T-helper 2 cell (primary cell): ENCODE data around the gene TUBGCP6.

ENCODE experiments used
- DNase-seq, 5 experiments: peaks; one replicate each; pipeline versions ENCODE4 v3.0.0 to v3.0.0-alpha.2; 2012 to 2022

Gene TUBGCP6

DNA sequence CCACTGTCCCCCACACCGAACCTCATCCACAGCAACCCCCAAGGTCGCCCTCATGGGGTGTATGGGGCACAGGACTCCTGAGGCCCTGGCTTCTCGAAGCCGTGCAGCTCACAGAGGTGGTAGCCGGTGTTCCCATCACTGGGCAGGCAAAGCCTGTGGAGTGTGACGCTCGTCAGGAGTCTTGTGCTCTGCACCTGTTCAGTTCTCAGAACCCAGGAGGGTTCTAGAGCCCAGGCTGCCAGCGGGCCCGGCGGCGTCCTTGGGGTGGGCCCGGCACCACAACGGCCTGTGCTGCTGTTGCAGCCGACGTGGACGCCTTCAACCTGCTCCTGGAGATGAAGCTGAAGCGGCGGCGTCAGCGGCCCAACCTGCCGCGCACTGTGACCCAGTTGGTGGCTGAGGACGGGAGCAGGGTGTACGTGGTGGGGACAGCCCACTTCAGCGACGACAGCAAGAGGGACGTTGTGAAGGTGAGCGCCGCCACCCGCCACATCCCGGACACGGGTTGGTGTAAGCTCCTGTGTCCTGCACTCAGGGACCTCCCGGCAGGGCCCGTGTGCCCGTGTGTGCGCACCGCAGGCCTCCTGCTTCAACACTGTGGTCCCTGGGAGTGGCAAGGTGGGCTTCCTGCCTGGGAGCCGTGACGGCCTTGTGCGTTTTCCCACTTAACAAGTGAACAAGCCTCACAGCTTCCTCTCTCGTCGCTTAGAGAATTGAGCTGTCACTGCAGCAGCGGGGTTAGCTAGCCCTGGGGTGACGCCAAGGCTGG, 50.6 kb downstream of the TUBGCP6 start:
- no peak for DNase-seq

DNA sequence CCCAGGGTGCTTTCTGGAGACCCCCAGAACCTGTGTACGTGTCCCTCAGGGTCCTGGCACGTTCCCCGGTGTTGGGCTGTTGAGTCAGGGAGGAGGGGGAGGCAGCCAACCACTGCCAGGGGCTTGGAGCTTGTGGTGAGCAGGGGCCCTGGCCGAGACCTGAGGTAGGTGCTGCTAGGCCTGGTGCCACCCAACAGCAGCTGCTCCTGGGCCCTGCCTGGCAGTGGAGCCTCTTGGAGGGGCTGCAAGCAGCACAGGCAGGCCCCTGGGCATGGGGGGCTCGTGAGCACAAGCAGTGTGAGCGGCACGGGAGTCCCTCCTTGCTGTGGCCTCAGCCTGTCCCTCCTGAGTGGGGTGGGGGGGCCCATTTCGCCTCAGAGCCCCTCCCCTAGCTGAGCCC, 51.2 kb downstream of the TUBGCP6 start:
- no peak for DNase-seq

DNA sequence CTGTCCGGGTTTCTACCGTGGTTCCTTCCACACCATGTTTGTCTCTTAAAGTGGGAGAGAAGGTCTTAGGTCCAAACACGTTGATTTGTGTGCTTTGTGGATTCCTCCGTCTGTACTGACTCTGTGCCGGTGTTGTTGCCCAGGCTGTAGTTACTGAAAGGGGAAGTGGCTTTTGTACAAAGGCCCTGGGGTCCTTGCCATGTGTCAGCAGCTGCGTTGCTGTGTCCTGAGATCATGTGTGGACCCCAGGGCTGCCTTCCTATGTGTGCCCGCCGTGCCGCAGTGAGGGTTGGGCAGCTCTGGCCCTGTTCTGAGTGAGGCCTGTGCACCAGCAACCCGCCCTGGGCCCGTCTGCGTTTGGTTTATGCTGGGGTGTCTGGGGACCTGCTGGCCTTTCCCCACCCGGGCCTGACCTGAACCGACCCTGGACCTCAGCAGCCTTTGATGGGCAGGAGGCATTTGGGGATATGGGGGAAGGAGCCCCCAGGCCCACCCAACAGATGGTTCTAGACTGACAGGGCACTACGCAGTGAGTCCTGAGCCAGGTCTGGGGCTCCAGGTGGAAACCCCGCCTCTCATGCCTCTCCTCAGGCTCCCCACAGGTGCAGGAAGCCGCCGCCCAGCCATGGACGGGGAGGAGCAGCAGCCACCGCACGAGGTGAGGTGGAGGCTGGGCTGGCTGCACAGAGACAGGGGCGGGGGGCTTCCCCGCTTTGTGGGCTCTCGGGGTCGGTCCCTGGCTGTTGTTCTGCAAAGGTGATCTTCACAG, 52.2 kb downstream of the TUBGCP6 start:
- peak in 3 of 5 experiments; percentile 30 to 57 (median 50) for DNase-seq

DNA sequence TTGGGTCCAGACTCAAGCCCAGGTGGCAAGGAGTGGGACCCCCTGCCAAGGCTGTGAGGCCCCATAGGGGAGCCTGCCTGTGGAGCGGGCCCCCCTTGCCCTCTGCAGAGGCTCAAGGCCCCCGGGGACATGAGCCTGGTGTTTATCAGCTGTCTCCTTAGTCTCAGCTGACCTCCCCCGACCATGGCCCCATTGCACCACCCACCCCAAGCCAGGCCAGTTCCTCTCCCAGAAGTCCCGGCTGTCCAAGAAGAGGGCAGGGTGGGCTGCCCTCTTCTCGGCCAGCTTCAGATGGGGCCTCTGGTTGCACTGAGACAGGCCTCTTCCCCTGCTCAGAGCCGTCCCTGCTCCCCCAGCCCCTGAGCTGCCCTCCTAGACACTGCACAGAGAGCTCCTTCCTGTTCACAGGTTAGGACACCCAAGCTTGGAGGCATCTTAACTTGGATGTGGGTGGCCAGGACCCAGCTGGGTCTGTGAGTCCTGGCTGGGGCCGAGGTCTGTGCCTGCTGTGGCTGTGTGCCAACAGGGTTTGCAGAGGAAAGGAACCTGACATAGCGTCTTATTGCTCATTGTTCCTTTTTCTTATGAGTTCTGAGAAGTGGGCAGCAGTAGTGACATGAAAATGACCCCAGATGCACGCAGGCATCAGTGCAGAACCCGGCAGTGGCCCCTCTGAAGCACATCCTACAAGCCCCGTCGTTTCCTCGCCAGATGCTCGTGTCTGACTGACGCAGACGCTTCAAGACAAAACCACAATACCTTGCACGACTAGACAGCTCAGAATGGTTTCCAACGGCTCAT, 53.7 kb downstream of the TUBGCP6 start:
- peak; percentile 50 to 97 (median 78) for DNase-seq

DNA sequence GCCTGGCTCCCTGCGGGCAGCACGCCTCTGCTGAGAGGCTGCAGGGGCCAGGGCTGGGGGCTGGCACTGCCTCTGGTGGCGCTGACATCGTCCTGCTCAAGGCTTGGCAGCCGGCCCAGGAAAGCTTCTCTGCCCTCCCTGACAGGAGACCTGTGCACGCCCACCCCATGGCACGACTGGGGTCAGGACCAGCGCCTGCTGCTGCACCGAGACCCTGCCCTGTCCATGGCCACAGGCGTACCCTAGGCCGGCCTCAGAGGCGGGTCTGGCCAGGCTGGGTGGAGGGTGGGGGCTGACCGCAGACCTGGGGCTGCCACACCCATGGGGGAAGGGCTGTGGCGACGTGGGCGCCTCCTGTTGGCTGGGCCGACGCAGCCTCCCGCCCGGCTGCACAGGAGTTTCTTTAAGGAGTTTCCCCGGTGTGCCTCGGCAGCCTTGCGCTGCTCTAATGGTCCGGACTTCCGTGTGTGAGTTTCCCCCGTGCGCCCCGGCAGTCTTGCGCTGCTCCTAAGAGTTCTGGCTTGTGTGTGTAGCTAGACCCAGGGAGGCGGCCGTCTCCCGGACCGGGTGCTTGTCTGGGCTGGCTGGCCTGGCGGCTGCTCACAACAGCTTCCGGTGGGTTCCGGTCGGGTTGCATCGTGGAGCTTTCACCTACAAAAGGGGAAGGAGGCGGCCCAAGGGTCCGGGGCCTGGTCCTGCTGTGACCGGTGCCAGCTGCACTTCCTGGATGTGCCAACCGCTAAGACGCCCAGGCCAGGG, 54.5 kb downstream of the TUBGCP6 start:
- DNase-seq: peak; percentile 57 to 93 (median 72)

- DNase-seq: no peak
Observed at GRCh38 chr22:50189849-50190181, 55.0 kb downstream of the TUBGCP6 start.

GRCh38 chr22:50189184-50189848, 55.5 kb downstream of the TUBGCP6 start:
- DNase-seq: no peak

DNA sequence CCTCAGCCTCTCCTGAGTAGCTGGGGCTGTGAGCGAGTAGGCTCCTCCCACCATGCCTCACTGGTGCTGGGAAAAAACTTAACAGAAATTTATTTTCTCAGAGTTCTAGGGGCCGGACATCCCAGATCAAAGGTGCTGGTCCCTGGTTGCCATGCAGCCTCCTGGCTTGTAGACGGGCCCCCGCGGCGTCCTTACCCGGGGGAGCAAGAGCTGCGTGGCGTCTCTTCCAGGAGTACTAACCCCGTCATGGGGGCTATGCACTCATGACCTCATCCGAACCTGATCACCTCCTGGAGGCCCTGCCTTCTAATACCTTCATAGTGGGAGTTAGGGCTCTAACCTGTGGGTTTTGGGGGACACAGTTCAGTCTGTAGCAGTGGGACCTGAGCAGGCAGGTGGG, 56.5 kb downstream of the TUBGCP6 start:
- no peak for DNase-seq

- DNase-seq: peak in 2 of 5 experiments; percentile 41 to 60
Observed at GRCh38 chr22:50186761-50187523, 57.9 kb downstream of the TUBGCP6 start.

DNA sequence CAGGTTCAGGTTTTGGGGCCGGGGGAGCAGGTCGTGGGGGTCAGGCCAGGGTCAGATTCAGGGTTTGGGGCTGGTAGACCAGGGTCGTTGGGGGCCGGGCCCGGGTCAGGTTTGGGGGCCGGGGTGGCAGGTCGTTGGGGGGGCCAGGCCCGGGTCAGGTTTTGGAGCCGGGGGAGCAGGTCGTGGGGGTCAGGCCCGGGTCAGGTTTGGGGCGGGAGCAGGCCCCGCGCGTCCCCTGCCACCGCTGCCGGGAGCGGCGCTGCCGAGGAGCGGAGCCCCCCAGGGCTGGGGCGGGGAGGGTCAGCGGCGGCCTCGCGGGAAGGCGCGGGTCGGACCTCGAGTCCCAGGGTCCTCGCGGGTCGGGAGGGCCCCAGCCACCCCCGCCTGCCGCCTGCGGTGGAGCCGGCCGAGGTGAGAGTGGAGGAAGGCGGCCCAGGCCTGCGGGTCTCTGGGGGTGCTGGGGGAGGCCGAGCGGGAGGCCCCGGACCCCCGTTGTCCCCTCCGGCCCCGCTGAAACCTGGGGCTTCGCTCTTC, 58.6 kb downstream of the TUBGCP6 start:
- no peak for DNase-seq

DNA sequence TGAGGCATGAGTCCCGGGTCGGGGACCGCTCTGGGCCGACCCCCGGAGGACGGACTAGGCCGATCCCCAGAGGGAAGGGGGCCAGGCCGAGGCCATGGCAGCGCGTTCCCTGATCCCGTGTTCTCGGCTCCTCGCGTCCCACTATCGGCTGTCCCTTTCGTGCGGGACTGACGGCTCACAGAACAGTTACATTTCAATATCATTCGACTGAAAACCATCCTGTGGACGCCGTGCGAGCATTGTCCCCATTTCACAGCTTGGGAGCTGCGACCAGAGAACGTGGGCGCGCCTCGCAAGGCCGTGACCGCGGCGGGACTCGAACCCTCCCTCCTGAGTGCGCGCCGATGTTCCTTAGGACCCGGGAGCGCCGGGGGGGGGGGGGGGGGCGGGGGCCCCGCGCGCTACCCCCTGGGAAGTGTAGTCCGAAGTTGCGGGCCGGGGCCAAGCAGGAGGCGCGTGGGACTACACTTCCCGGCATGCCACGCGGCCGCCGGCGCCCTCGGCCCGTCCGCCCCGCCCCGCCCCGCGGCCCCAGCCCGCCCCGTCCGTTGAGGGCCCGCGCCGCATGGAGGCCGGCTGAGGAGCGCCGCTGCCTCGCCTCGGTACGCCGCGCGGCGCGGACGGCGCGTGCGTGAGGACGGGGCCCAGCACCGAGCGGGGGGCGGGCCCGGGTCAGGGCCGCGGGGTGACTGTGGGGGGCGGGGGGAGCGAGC, 59.3 kb downstream of the TUBGCP6 start, which contains the start of gene TRABD:
Gene TRABD (plus strand): TSS at position 539 of the 713 bp plus-strand sequence. CDS start 7,148 bp downstream, outside the sequence.
- peak; percentile 80 to 95 (median 83) for DNase-seq

DNA sequence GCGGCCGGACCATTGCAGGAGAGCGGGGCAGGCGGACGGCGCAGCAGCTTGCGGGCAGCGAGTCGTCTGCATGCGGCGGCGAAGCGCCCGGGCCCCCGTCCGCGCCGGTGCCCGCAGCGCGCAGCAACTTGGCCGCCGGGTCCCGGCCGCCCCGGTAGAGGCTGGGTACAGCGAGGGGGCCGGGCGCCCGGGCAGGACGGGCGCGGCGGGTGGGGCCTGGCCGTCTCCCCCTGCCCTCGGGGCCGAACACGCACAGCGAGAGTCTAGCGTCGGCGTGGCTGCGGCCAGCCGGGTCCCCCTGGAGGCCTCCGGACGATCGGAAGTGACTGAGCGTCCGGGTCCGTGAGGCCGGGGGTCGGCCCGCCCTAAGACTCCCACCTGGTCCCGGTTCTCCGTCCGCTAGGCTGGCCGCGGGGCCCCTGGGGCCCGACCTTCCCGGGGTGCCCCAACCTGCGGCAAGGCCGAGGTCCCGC, 59.9 kb downstream of the TUBGCP6 start:
- DNase-seq: no peak

DNA sequence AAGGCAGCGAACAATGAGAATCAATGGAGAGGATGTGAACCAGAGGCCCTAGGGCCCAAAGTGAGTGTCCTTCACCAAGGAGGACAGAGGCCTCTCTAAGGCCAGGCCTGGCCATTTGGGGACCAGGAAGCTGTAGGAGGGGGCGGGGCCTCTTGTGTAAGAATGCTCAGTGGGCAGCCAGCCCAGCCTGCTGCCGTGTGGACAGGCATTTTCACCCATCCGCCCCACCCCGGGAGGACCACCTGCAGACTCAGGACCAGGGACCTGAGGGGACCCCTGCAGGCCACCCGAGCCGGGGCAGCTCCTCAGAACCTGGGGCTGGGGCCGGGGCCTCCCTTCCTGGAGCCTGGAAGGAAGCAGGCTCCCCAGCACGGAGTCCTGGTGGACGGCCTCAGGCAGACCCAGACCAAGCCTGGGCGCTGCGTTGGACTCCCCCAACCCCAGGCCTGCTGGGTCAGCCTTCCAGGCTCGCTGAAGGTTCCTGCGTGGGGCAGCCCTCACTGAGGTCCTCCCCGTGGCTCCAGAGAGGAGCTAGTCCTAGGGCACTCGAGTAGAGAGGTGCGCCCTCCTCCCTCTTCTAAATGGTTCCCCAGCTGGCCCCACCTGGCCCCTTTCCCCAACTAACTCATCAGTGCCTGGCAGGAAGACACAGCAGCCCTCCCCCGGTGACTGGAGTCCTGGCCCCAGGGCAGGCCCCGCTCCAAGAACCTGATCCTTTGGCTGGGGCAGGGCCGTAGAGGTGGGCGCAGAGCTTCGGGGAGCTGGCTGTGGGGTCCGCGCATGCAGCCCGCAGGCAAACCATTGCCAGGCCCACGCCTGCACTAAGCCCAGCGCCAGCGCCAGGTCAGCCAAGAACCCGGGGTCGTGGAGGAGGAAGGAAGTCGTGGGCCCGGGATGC, 60.6 kb downstream of the TUBGCP6 start:
- DNase-seq: no peak

- no peak for DNase-seq
Observed at GRCh38 chr22:50183141-50183971, 61.5 kb downstream of the TUBGCP6 start.

DNA sequence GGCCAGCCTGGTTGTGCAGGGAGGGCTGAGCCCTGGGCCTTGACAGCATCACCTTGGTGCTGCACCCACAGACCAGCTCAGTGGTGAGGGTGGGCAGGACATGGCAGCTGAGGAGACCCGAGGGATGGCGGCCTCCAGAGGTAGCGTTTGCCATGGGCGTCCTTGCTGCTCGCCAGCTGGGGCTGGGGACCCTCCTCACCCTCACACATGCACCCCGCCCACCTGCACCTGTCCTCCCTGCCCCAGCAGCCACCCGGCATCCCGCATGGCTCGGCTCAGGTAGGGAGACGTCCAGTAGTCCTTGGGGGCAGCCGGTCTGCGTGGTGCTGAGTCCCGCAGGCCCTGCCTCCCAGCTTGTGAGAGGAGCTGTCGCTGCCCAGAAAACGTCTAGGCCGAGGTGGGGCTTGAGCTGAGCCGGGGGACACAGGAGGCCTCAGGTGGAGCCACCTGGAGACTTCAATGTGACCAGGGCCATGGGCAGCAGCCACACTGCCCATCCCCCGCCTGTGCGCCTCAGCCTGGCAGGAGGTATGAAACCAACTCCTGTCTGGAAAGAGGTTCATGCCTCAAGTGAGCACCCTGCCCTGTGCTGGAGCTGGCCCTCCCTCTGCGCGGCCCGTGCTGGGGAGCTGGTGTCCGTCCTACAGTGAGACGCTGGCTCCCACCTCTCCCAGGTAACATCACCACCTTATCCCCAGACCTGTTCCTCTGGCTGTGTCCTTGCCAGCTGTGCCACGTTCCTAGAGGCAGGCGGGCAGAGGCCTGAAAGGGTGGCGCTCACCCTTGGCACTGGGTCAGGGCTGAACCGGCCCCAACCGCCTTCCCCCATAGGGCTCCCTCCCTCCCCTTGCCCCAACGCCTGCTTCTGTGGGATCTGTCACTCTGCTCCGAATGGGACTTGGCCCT, 62.4 kb downstream of the TUBGCP6 start:
- no peak for DNase-seq

DNA sequence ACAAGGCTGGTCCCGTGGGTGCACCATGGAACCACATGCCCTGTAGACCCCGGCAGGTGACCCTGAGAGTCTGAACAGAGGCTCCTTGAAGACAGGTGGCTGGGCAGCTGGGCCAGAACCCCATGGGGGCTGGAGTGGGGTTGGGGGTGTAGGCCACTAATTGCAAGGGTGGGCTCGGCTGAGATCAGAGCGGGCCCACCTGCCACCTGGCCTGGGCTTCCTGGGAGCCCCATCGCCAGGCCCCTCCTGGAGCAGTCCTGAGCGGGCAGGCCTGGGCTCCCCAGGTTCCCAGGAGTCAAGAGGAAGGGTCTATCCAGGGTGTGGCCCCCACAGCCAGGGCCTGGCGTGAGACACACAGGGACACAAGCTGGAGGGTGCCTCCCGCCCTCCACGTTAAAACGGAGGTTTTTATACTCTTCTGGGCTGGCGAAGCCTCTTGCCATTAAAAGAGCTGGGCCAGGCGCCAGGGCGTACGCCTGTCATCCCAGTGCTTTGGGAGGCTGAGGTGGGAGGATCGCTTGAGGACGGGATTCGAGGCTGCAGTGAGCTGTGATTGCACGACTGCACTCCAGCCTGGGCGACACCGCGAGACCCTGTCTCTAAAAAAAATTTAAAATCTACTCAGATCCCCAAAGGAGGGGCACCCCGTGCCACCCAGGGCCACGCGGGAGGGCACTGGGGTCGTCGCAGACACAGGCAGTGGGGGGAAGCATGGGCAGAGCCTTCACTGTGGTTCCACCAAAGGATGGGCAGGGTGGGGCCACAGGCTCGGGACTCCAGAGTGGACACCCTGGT, 63.9 kb downstream of the TUBGCP6 start:
- peak in 1 of 5 experiments; percentile 4 for DNase-seq
